GM12864 (cell line): ENCODE data around the gene HIPK2.

Source experiments
- DNase-seq: peaks from one replicate; pipeline ENCODE4 v3.0.0-alpha.2; 2011; ENCODE audit warnings: low read depth
- H3K4me3 ChIP-seq: 2 replicates; pipeline ENCODE4 v1.5.1; 2011; ENCODE audit warnings: mild to moderate bottlenecking, low read depth, low read length, control low read depth
- CTCF ChIP-seq: IDR thresholded peaks from 2 replicates; pipeline ENCODE4 v1.5.1; 2011; ENCODE audit warnings: low read depth, mild to moderate bottlenecking, moderate library complexity, low read length, control low read depth, inconsistent platforms; ENCODE audit errors: missing control alignments

Gene HIPK2

GRCh38 chr7:139718141-139718540 lies 59.7 kb downstream of the HIPK2 start:
- DNase-seq: no peak
- H3K4me3 ChIP-seq: no peak overlapping the region
- TF ChIP-seq CTCF: no peak

- no peak overlapping the region for H3K4me3 ChIP-seq
- no peak for DNase-seq
- TF ChIP-seq CTCF: no peak
Observed at GRCh38 chr7:139716156-139716942, 61.4 kb downstream of the HIPK2 start.

- DNase-seq: no peak
- no peak overlapping the region for H3K4me3 ChIP-seq
- TF ChIP-seq CTCF: no peak
Observed at GRCh38 chr7:139715194-139715815, 62.5 kb downstream of the HIPK2 start.

- DNase-seq: peak; percentile 85
- no peak for TF ChIP-seq CTCF
Observed at GRCh38 chr7:139714163-139714901, 63.5 kb downstream of the HIPK2 start.

GRCh38 chr7:139713526-139714162 lies 64.2 kb downstream of the HIPK2 start:
- no peak for TF ChIP-seq CTCF
- DNase-seq: no peak
- no peak overlapping the region for H3K4me3 ChIP-seq

More at GRCh38 chr7:139714163-139714901, 63.5 kb downstream of the HIPK2 start:
- 0 out of 2 replicates have a peak overlapping the region, but pooled peaks have one; percentile 4 for H3K4me3 ChIP-seq

- TF ChIP-seq CTCF: no peak
- DNase-seq: no peak
- H3K4me3 ChIP-seq: no peak overlapping the region
Observed at GRCh38 chr7:139713061-139713460, 64.7 kb downstream of the HIPK2 start.
